Measurements from ENCODE around the gene TMF1. TPM values are rescaled to one million over a fixed set of nuclear protein-coding genes. Genes with fewer than 3 reads are reported as not detected.

The TMF1 gene
- total RNA-seq, 1 donor from 2014 or later, result 18.1 TPM

- no peaks in the 10 kb centered on the region for H3K27me3 Mint-ChIP-seq (ENCODE audit: unreplicated experiment)
- peaks cover 43% of the 10 kb centered on the region for H3K36me3 Mint-ChIP-seq (ENCODE audit: low read depth, unreplicated experiment)
- H3K9me3 Mint-ChIP-seq (ENCODE audit: unreplicated experiment), result no peaks in the 10 kb centered on the region
- DNase-seq (ENCODE audit: low spot score), result no peak
- no peak overlapping the region for H3K27ac Mint-ChIP-seq (ENCODE audit: unreplicated experiment)
- TF ChIP-seq CTCF (IDR thresholded peaks at IDR 0.05; ENCODE audit: unreplicated experiment), result no peak
- no peaks in the 10 kb centered on the region for H3K4me1 Mint-ChIP-seq (ENCODE audit: unreplicated experiment)
- no peak overlapping the region for H3K4me3 Mint-ChIP-seq (ENCODE audit: unreplicated experiment)
These were observed 7.6 kb upstream of the TMF1 start for GRCh38 chr3:69059688-69060087.

GRCh38 chr3:69058947-69059224, 6.8 kb upstream of the TMF1 start:
- peaks cover 43% of the 10 kb centered on the region for H3K36me3 Mint-ChIP-seq (ENCODE audit: low read depth, unreplicated experiment)
- H3K4me1 Mint-ChIP-seq (ENCODE audit: unreplicated experiment), result no peaks in the 10 kb centered on the region
- H3K27ac Mint-ChIP-seq (ENCODE audit: unreplicated experiment), result no peak overlapping the region
- no peaks in the 10 kb centered on the region for H3K9me3 Mint-ChIP-seq (ENCODE audit: unreplicated experiment)
- H3K4me3 Mint-ChIP-seq (ENCODE audit: unreplicated experiment), result peak overlapping the region; percentile 23
- no peaks in the 10 kb centered on the region for H3K27me3 Mint-ChIP-seq (ENCODE audit: unreplicated experiment)
- no peak for TF ChIP-seq CTCF (IDR thresholded peaks at IDR 0.05; ENCODE audit: unreplicated experiment)
- no peak for DNase-seq (ENCODE audit: low spot score)

GRCh38 chr3:69058180-69058946, 6.2 kb upstream of the TMF1 start:
- no peak for TF ChIP-seq CTCF (IDR thresholded peaks at IDR 0.05; ENCODE audit: unreplicated experiment)
- no peaks in the 10 kb centered on the region for H3K27me3 Mint-ChIP-seq (ENCODE audit: unreplicated experiment)
- H3K4me1 Mint-ChIP-seq (ENCODE audit: unreplicated experiment), result no peaks in the 10 kb centered on the region
- no peaks in the 10 kb centered on the region for H3K9me3 Mint-ChIP-seq (ENCODE audit: unreplicated experiment)
- no peak for DNase-seq (ENCODE audit: low spot score)
- H3K36me3 Mint-ChIP-seq (ENCODE audit: low read depth, unreplicated experiment), result peaks cover 43% of the 10 kb centered on the region
- H3K27ac Mint-ChIP-seq (ENCODE audit: unreplicated experiment), result no peak overlapping the region
- no peak overlapping the region for H3K4me3 Mint-ChIP-seq (ENCODE audit: unreplicated experiment)

GRCh38 chr3:69052472-69052898, 352 bp upstream of the TMF1 start:
- H3K4me3 Mint-ChIP-seq (ENCODE audit: unreplicated experiment), result peak overlapping the region; percentile 97
- TF ChIP-seq CTCF (IDR thresholded peaks at IDR 0.05; ENCODE audit: unreplicated experiment), result no peak
- H3K36me3 Mint-ChIP-seq (ENCODE audit: low read depth, unreplicated experiment), result peaks cover 17% of the 10 kb centered on the region
- no peak for DNase-seq (ENCODE audit: low spot score)
- H3K27me3 Mint-ChIP-seq (ENCODE audit: unreplicated experiment), result peaks cover 4% of the 10 kb centered on the region
- H3K9me3 Mint-ChIP-seq (ENCODE audit: unreplicated experiment), result no peaks in the 10 kb centered on the region
- H3K4me1 Mint-ChIP-seq (ENCODE audit: unreplicated experiment), result peaks cover 19% of the 10 kb centered on the region
- H3K27ac Mint-ChIP-seq (ENCODE audit: unreplicated experiment), result peak overlapping the region; percentile 97

GRCh38 chr3:69048990-69049389, 3.1 kb downstream of the TMF1 start:
- H3K4me1 Mint-ChIP-seq (ENCODE audit: unreplicated experiment), result peaks cover 19% of the 10 kb centered on the region
- no peaks in the 10 kb centered on the region for H3K9me3 Mint-ChIP-seq (ENCODE audit: unreplicated experiment)
- no peak for DNase-seq (ENCODE audit: low spot score)
- H3K27ac Mint-ChIP-seq (ENCODE audit: unreplicated experiment), result no peak overlapping the region
- H3K4me3 Mint-ChIP-seq (ENCODE audit: unreplicated experiment), result no peak overlapping the region
- peaks cover 4% of the 10 kb centered on the region for H3K27me3 Mint-ChIP-seq (ENCODE audit: unreplicated experiment)
- no peak for TF ChIP-seq CTCF (IDR thresholded peaks at IDR 0.05; ENCODE audit: unreplicated experiment)
- H3K36me3 Mint-ChIP-seq (ENCODE audit: low read depth, unreplicated experiment), result peaks cover 15% of the 10 kb centered on the region
